Subcutaneous abdominal adipose tissue (tissue), 5 donors: ENCODE results near the gene CD5L.

Experiments used
- H3K27ac ChIP-seq: one replicate; pipeline ENCODE4 v1.7.0; 2013; ENCODE audit warnings: low read depth, mild to moderate bottlenecking, inconsistent platforms, low read length, moderate library complexity
- H3K27me3 ChIP-seq, 5 donors: one replicate each; pipeline ENCODE4 v1.7.0; 2013; ENCODE audit warnings: low read length in 5 of 5, inconsistent platforms in 1 of 5; ENCODE audit not compliant: control insufficient read depth in 5 of 5, insufficient read depth in 4 of 5
- H3K36me3 ChIP-seq, 5 donors: one replicate each; pipeline ENCODE4 v1.7.0; 2013; ENCODE audit warnings: low read length in 5 of 5; ENCODE audit not compliant: control insufficient read depth in 5 of 5, insufficient read depth in 5 of 5
- H3K4me1 ChIP-seq, 5 donors: one replicate each; pipeline ENCODE4 v1.7.0; 2013; ENCODE audit warnings: low read length in 5 of 5, mild to moderate bottlenecking in 3 of 5, moderate library complexity in 1 of 5; ENCODE audit not compliant: control insufficient read depth in 5 of 5, insufficient read depth in 5 of 5
- H3K4me3 ChIP-seq, 5 donors: one replicate each; pipeline ENCODE4 v1.7.0; 2013; ENCODE audit warnings: low read length in 5 of 5, low read depth in 1 of 5
- H3K9ac ChIP-seq, 5 donors: one replicate each; pipeline ENCODE4 v1.7.0; 2013; ENCODE audit warnings: low read length in 5 of 5, mild to moderate bottlenecking in 4 of 5, moderate library complexity in 3 of 5
- H3K9me3 ChIP-seq, 5 donors: one replicate each; pipeline ENCODE4 v1.7.0; 2013; ENCODE audit warnings: low read length in 5 of 5; ENCODE audit not compliant: control insufficient read depth in 5 of 5
- donor health status: healthy.
- donor health status: healthy.
- donor health status: healthy.
- donor health status: healthy.
- donor health status: healthy.

Gene CD5L

DNA sequence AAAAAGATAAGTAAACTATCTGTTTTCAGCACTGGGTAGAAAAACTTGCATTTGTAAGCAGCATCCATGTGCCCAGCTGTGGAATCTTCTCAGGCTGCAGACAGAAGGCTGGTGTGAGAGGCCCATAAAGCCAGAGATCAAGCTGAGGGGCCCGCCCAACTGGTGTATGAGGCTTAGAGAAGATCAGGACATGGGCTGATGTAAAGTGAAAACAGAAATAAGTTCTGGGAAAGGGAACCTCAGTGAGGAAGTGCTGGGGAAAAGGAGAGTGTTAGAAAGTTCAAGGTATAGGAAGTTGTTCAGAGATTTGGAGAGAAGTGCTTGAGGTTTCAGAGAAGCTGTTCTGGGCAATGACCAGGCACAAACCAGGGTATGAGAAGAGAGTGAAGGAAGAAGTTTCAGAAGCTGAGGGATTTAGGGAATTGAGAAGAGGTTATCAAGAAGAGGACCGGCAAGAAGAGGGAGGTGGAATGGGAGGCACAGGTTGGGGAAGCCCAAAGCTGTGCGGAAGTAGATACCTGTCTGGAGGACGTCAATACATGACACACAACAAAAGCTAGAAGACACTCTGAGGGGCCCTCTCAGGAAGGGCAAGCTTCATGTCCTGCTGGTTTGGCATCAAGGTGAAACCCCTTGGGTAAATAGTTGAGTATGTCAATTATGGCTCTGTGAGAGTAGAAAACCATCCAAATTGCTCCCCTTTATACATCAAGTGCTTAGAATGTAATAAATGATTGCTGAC, 2.7 kb upstream of the CD5L start:
- Histone ChIP-seq H3K27ac (no peak overlapping the region), H3K9me3 (no peaks in the 10 kb centered on the region), H3K4me3 (no peak overlapping the region), H3K4me1 (peaks cover 0 to 5% (median 0%) of the 10 kb centered on the region in 5 donors), H3K9ac (no peak overlapping the region), H3K27me3 (no peaks in the 10 kb centered on the region), H3K36me3 (no peaks in the 10 kb centered on the region)

DNA sequence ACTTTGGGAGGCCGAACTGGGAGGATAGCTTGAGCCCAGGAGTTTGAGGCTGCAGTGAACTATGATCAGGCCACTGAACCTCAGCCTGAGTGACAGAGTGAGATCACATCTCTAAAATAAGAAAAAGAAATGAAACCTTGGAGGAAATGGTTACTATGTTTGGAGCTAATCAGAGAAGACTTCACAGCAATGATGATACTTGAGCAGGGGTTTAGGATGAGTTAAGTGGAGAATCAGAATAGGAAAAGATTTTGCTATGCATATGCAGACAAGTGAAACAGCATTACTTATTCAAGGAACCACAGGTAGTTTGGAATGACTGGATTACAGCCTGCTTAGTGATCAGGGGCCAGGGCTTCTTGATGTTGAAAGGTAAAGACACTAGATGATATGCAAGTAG, 1.3 kb upstream of the CD5L start:
- Histone ChIP-seq H3K27me3 (no peaks in the 10 kb centered on the region), H3K36me3 (no peaks in the 10 kb centered on the region), H3K9me3 (no peaks in the 10 kb centered on the region), H3K4me3 (no peak overlapping the region), H3K9ac (peak overlapping the region in 1 of 5 donors; percentile 6), H3K27ac (no peak overlapping the region), H3K4me1 (peaks cover 0 to 5% (median 0%) of the 10 kb centered on the region in 5 donors)

DNA sequence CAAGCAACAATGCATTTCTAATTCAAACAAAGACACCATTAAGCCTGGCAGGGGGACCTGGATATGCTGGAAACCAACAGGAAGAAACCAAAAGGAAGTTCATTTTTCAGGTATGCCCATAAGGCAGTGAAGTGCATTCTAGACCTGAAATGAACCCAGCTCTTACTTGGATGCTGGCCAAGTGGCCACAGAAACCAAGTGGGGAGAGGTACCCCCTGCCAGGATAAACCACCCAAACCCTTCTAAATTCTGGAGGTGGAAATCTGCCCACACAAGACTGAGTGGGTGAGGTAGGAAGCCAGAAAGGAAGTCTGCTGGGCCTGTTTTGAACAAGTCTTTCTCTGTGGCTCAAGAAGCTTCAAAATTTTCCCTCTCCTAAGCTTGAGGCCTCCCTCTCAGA, 2.6 kb downstream of the CD5L start:
- Histone ChIP-seq H3K27me3 (no peaks in the 10 kb centered on the region), H3K4me3 (no peak overlapping the region), H3K36me3 (no peaks in the 10 kb centered on the region), H3K9ac (no peak overlapping the region), H3K27ac (no peak overlapping the region), H3K4me1 (peaks cover 0 to 5% (median 0%) of the 10 kb centered on the region in 5 donors), H3K9me3 (no peaks in the 10 kb centered on the region)

DNA sequence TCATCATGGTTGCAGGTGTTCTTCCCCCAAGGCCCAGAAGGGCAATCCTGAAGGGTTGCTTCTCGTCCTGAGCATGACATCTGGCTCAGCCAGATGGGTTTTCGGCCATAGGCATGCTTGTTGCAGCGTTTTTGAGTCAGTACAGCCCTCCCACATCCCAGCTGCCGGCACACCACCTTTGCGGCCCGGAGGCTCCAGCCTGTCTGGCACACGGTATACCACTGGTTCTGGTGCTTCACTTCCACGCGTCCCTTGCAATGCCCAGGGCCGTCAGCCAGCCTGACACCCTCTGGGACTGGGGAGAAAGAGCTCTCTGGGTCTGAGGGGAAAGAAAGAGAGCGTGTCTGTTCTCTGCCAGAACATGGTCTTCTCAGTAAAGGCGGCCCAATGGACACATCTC, 7.2 kb downstream of the CD5L start:
- Histone ChIP-seq H3K9me3 (no peaks in the 10 kb centered on the region), H3K27ac (no peak overlapping the region), H3K27me3 (no peaks in the 10 kb centered on the region)

DNA sequence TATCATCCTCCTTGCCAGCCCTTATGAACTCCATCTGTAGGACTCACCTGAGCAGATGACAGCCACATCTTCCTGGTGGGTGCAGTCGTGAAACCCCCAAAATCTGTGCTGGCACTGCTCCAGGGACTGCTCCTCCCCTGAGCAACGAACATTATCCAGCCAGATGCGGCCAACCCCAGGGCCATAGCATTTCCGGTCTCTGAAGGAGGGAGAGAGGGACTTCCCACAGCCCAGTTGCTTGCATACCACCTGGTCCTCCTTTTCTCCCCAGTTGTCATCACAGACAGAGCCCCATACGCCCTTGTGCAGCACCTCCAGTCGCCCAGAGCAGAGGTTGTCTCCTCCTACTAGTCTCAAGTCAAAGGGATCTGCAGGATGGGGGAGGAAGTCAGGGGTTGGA, 8.5 kb downstream of the CD5L start:
- Histone ChIP-seq H3K36me3 (no peaks in the 10 kb centered on the region), H3K27me3 (no peaks in the 10 kb centered on the region), H3K27ac (no peak overlapping the region), H3K9me3 (no peaks in the 10 kb centered on the region), H3K4me1 (no peaks in the 10 kb centered on the region), H3K9ac (no peak overlapping the region), H3K4me3 (no peak overlapping the region)

More for the DNA sequence above, 7.2 kb downstream of the CD5L start:
- no peaks in the 10 kb centered on the region for H3K36me3 ChIP-seq
- no peak overlapping the region for H3K9ac ChIP-seq
- no peaks in the 10 kb centered on the region for H3K4me1 ChIP-seq
- H3K4me3 ChIP-seq: no peak overlapping the region

DNA sequence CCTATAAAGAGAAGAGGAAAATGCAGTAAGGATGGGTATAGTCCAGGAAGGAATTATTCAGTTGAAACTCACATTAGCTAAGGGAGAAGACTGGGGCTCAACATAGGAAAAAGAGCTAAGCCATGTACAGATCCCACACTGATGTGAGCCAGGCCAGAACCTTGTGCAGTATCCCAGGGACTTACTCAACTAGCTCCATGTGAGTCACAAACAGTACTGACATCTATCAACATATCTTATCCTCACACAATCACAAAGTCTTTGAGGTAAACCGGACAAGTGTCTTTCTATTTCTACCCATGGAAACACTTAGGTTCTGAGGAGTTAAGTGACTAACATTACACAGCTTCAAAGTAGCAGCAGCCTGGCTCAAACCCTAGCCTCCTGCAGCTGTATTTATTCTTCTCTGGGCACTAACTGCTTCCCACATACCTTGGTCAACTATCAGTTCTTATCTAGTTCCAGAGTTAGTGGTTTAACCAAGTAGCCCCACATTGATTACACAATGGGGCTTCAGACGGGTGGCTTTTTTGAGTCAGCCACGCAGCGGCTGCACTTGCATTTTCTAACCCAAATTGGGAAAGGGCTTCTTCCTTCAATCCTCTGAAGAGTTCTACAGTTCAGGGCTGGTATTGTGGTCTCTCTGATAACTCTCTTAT, 9.5 kb downstream of the CD5L start:
- no peak overlapping the region for H3K9ac ChIP-seq
- no peaks in the 10 kb centered on the region for H3K4me1 ChIP-seq
- H3K9me3 ChIP-seq: no peaks in the 10 kb centered on the region
- no peaks in the 10 kb centered on the region for H3K27me3 ChIP-seq
- no peaks in the 10 kb centered on the region for H3K36me3 ChIP-seq
- no peak overlapping the region for H3K4me3 ChIP-seq
- H3K27ac ChIP-seq: no peak overlapping the region

DNA sequence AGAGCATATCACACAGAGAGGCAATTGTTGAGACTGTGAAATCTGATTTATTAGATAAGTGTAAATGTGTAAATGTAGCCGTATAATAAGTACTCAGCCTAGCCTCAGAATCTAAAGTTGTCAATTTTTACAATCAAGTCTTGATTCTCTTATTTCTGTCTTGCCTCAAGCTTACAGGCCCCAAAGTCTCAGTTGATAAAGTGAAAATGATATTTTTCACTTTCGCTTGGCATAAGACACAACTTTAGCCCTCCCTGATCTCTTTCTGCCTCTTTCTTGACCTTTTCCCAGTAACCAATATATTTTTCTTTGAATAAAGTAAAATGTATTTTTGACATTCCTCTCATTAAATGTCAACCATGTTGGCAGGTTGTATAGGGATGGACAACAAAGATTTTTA, 10.7 kb downstream of the CD5L start:
- H3K36me3 ChIP-seq: no peaks in the 10 kb centered on the region
- no peaks in the 10 kb centered on the region for H3K4me1 ChIP-seq
- no peaks in the 10 kb centered on the region for H3K27me3 ChIP-seq
- no peak overlapping the region for H3K4me3 ChIP-seq
- no peak overlapping the region for H3K27ac ChIP-seq
- no peak overlapping the region for H3K9ac ChIP-seq
- H3K9me3 ChIP-seq: no peaks in the 10 kb centered on the region

DNA sequence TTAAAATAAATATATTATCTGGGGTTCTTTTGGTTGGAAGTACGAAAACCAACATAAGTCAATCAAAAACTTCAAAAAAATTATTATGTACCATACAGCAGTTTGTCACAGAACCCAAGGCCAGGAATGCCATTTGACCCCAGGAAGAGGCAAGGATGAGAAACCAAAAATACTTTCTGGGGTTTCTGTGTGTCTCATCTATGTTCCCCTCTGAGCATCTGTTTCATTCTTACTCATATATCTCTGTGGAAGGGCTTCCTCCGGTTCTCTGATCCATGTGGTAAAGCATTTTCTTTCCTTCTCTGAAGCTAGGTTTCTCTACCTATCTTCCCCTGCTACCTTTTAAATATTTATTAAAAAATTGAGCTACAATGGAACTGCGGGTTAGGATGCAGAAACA, 11.9 kb downstream of the CD5L start:
- Histone ChIP-seq H3K27me3 (no peaks in the 10 kb centered on the region), H3K36me3 (no peaks in the 10 kb centered on the region), H3K9ac (no peak overlapping the region), H3K4me1 (no peaks in the 10 kb centered on the region), H3K4me3 (no peak overlapping the region), H3K9me3 (no peaks in the 10 kb centered on the region), H3K27ac (no peak overlapping the region)

DNA sequence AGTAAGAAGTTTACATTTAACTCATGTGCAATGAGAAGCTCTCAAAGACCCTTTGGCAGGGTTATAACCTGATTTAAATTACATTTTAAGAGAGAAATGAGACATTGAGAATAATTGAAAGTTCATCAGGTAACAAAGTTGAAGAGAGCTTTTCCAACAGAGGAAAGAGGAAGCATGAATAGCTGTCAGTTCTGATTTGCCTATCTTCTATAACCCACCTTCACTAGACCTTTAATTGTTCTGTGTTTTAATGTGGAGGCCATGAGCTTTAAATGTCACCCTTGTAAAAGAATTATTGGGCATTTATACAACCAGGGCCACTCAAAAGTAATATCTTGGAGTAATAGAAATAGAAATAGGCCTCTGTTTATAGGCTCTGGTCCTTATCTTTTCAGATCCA, 12.4 kb downstream of the CD5L start:
- no peak overlapping the region for H3K9ac ChIP-seq
- H3K4me3 ChIP-seq: no peak overlapping the region

DNA sequence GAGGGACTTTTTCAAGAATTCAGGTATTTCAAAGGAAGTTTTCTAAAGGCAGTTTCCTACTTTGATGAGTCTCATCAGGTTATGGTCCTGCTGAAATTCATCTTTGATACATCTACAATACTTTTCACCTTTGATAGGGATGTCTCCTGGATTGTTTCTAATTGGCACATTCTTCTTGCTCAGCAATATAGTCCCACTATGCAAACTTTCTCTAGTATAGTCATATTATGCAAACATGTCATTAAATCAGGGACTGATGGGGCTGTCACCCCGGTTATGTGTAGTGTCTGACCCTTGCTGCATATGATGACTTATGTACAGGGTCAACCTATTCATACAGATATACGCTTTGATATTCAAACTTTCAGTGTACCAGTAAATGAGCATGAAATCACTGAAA, 21.3 kb downstream of the CD5L start:
- H3K4me3 ChIP-seq: no peak overlapping the region
- no peaks in the 10 kb centered on the region for H3K4me1 ChIP-seq
- no peak overlapping the region for H3K9ac ChIP-seq
- no peak overlapping the region for H3K27ac ChIP-seq
- H3K9me3 ChIP-seq: no peaks in the 10 kb centered on the region
- H3K27me3 ChIP-seq: no peaks in the 10 kb centered on the region
- no peaks in the 10 kb centered on the region for H3K36me3 ChIP-seq

More for the DNA sequence above, 12.4 kb downstream of the CD5L start:
- Histone ChIP-seq H3K9me3 (no peaks in the 10 kb centered on the region), H3K36me3 (no peaks in the 10 kb centered on the region), H3K4me1 (no peaks in the 10 kb centered on the region), H3K27me3 (no peaks in the 10 kb centered on the region), H3K27ac (no peak overlapping the region)
